22Rv1 (cell line): Measurements from ENCODE around the gene APOL2.
"Not testable (repeated sequence)": the region's sequence is repeated elsewhere in the genome, so short reads cannot be mapped to it uniquely, and the experiment has no call there.

Source experiments
- H3K27ac ChIP-seq: fragments of 450-650 bp; 2 replicates; pipeline ENCODE4 v1.5.1; 2017
- CTCF ChIP-seq: fragments of 450-650 bp; IDR thresholded peaks from 2 replicates; pipeline ENCODE4 v1.5.1; 2017; ENCODE audit warnings: mild to moderate bottlenecking
- ZFX ChIP-seq: fragments of 450-650 bp; IDR thresholded peaks from 2 replicates; pipeline ENCODE4 v1.6.1; 2017; ENCODE audit warnings: antibody characterized with exemption, borderline replicate concordance

Gene APOL2

GRCh38 chr22:36257308-36257707 is 18.0 kb upstream of the APOL2 start:
- no peak overlapping the region for H3K27ac ChIP-seq
- no peak for TF ChIP-seq ZFX
- no peak for TF ChIP-seq CTCF

GRCh38 chr22:36256478-36256877 is 17.2 kb upstream of the APOL2 start:
- no peak for TF ChIP-seq ZFX
- TF ChIP-seq CTCF = no peak
- H3K27ac ChIP-seq = no peak overlapping the region

GRCh38 chr22:36255572-36255971 is 16.2 kb upstream of the APOL2 start:
- not testable (repeated sequence) for H3K27ac ChIP-seq

- H3K27ac ChIP-seq = no peak overlapping the region
- no peak for TF ChIP-seq CTCF
These were observed 14.5 kb upstream of the APOL2 start for GRCh38 chr22:36253523-36254490.

- H3K27ac ChIP-seq = no peak within 1 kb of the TSS
- TF ChIP-seq CTCF (no peak), ZFX (no peak)
These were observed 13.6 kb upstream of the APOL2 start, which contains the start of gene APOL1 for GRCh38 chr22:36252754-36253522. APOL1 (plus strand) TSS chr22:36253133; CDS start chr22:36254956, 1,823 bp downstream.

- H3K27ac ChIP-seq = not testable (repeated sequence)
These were observed 12.8 kb upstream of the APOL2 start for GRCh38 chr22:36251979-36252608.

GRCh38 chr22:36250292-36250960 is 11.1 kb upstream of the APOL2 start:
- not testable (repeated sequence) for H3K27ac ChIP-seq

- H3K27ac ChIP-seq = no peak overlapping the region
These were observed 9.8 kb upstream of the APOL2 start for GRCh38 chr22:36249160-36249559.

More at GRCh38 chr22:36249160-36249559, 9.8 kb upstream of the APOL2 start:
- no peak for TF ChIP-seq CTCF
- no peak for TF ChIP-seq ZFX
